GM10266 (cell line): Measurements from ENCODE around the gene PDZD4.

ENCODE experiments used
- DNase-seq: peaks from one replicate; pipeline ENCODE4 v3.0.0; 2012; ENCODE audit errors: extremely low spot score
- TF ChIP-seq, protein P1 (sequence below): IDR thresholded peaks from 2 replicates; pipeline ENCODE4 v1.5.1; 2012; ENCODE audit warnings: mild to moderate bottlenecking, low read depth; ENCODE audit not compliant: control insufficient read depth, insufficient read depth; ENCODE audit errors: missing control alignments

PDZD4 gene

GRCh38 chrX:153777261-153778090 is 52.9 kb downstream of the PDZD4 start:
- DNase-seq, result no peak
- TF ChIP-seq, protein P1, sequence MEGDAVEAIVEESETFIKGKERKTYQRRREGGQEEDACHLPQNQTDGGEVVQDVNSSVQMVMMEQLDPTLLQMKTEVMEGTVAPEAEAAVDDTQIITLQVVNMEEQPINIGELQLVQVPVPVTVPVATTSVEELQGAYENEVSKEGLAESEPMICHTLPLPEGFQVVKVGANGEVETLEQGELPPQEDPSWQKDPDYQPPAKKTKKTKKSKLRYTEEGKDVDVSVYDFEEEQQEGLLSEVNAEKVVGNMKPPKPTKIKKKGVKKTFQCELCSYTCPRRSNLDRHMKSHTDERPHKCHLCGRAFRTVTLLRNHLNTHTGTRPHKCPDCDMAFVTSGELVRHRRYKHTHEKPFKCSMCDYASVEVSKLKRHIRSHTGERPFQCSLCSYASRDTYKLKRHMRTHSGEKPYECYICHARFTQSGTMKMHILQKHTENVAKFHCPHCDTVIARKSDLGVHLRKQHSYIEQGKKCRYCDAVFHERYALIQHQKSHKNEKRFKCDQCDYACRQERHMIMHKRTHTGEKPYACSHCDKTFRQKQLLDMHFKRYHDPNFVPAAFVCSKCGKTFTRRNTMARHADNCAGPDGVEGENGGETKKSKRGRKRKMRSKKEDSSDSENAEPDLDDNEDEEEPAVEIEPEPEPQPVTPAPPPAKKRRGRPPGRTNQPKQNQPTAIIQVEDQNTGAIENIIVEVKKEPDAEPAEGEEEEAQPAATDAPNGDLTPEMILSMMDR, result no peak

DNA sequence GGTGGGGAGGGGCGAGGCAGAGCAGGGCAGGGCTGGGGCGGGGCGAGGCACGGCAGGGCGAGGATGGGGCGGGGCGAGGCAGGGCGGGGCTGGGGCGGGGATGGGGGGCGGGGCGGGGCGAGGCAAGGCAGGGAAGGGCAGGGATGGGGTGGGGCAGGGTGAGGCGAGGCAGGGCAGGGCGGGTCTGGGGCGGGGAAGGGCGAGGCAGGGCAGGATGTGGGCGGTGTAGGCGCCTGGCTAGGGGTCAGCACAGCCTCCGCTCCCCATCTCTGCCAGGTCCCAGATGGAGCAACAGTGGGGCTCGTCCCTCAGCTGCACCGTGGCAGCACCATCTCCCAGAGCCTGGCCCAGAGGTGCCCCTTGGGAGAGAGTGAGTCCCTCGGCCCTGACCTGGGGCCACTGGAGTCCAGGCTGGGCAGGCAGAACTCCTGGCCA is 53.7 kb downstream of the PDZD4 start:
- DNase-seq, result peak; percentile 50
- TF ChIP-seq, protein P1, result no peak

DNA sequence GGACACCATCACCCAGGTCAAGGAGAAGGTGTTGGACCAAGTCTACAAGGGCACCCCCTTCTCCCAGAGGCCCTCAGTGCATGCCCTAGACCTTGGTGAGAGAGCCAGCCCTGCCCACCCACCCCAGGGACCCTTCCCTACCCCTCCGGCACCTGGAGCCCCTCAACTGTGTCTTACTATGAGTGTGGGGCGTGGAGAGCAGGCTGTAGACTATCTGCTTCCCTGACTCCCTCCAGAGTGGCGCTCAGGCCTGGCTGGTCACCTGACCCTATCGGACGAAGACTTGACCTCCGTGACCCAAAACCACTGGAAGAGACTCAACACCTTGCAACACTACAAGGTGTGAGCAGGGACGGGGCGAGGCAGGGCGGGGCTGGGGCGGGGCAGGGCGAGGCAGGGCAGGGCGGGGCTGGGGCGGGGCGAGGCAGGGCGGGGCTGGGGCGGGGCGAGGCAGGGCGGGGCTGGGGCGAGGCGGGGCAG is 54.2 kb downstream of the PDZD4 start:
- TF ChIP-seq, protein P1, result no peak
- DNase-seq, result peak; percentile 16

DNA sequence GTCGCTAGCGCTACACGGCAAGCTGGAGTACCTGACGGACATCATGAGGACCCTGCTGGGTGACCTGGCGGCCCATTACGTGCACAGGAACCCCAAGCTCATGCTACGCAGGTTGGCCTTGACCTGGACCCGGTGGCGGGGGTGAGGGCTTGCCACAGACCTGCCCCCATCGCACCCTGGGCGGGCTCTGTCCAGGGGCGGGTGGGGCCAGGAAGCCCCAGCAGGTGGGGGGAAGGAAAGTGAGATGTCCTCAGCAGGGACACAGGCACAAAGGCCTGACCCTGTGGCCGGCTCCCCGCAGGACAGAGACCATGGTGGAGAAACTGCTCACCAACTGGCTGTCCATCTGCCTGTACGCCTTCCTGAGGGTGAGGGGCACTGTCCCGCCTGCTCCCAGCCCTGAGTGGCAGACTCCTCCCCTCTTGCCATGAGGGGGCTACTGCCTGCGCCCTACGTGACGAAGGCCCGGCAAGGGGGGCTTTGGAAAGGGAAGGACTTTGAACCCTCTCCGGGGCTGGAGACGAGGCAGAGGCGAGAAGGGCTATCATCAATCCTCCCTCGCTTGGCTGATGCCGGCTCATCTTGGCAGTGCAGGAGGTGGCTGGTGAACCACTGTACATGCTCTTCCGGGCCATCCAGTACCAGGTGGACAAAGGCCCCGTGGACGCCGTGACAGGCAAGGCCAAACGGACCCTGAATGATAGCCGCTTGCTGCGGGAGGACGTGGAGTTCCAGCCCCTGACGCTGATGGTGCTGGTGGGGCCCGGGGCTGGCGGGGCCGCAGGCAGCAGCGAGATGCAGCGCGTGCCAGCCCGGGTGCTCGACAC is 54.8 kb downstream of the PDZD4 start:
- no peak for DNase-seq
- TF ChIP-seq, protein P1, result no peak

DNA sequence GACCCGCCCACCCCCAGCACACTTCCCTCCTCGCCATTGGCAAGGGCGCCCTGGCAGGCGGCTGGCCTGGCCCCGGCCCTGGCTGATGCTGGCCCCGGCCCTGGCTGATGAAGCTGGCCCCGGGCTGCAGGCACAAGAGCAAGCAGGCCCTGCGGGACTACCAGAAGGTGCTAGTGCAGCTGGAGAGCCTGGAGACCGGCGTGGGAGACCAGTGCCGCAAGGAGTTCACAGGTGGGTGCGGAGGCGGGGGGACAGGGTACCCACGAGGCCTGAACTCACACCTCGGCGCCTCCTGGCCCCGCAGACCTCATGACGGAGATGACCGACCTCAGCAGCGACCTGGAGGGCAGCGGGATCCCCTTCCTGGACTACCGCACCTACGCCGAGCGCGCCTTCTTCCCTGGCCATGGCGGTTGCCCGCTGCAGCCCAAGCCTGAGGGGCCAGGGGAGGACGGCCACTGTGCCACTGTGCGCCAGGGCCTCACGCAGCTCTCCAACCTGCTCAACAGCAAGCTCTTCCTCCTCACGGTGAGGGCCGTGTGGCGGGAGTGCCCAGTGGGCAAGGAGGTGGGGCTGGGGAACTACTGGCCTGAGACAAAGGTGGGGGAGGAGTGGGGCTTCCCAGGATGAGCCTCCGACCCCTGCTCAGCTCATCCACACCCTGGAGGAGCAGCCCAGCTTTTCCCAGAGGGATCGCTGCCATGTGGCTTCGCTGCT is 55.6 kb downstream of the PDZD4 start:
- TF ChIP-seq, protein P1, result no peak
- DNase-seq, result no peak

- TF ChIP-seq, protein P1, result no peak
- DNase-seq, result no peak
These were observed 56.4 kb downstream of the PDZD4 start for GRCh38 chrX:153773741-153774575.
